Measurements from ENCODE around the gene SPTLC2.

DNA sequence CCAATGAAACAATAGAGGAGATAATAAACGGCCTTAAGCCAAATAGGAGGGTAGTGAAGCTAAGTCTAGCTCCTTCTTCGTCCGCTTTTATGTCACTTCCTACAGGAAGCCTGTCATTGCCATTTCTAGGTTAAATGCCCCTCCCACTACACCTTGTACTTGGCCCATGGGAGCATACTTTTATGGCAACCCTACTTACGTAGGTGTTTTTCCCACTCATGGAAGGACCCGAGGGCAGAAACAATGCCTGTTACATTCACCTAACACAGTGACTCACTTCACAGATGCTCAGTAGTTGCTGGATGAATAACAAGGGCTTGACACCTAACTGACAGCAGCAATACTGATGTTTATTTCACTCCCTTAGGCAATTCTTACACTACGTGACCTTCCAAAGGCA is 46.9 kb upstream of the SPTLC2 start:
- TF ChIP-seq, protein P1, sequence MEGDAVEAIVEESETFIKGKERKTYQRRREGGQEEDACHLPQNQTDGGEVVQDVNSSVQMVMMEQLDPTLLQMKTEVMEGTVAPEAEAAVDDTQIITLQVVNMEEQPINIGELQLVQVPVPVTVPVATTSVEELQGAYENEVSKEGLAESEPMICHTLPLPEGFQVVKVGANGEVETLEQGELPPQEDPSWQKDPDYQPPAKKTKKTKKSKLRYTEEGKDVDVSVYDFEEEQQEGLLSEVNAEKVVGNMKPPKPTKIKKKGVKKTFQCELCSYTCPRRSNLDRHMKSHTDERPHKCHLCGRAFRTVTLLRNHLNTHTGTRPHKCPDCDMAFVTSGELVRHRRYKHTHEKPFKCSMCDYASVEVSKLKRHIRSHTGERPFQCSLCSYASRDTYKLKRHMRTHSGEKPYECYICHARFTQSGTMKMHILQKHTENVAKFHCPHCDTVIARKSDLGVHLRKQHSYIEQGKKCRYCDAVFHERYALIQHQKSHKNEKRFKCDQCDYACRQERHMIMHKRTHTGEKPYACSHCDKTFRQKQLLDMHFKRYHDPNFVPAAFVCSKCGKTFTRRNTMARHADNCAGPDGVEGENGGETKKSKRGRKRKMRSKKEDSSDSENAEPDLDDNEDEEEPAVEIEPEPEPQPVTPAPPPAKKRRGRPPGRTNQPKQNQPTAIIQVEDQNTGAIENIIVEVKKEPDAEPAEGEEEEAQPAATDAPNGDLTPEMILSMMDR (conservative IDR thresholded peaks at IDR 0.05 in 1 of 2, IDR thresholded peaks at IDR 0.05 in 1 of 2; ENCODE audit: low read depth in 1 of 2, low read length in 2 of 2) = no peak
- TF ChIP-seq EZH2 (IDR thresholded peaks at IDR 0.05; ENCODE audit: low read length, missing control alignments) = no peak

All from fibroblast of lung (primary cell).